Transverse colon (tissue), 4 donors: Measurements from ENCODE around the gene PANK4.

Experiments
- EP300 ChIP-seq: sonication (generic); formaldehyde crosslinking; IDR thresholded peaks from one replicate; pipeline ENCODE4 v1.6.1; 2017; ENCODE audit warnings: antibody characterized with exemption, low read depth
- POLR2A ChIP-seq: fragments of 450-650 bp; IDR thresholded peaks from one replicate; pipeline ENCODE4 v1.6.1; 2016; ENCODE audit warnings: antibody characterized with exemption, mild to moderate bottlenecking, moderate library complexity
- POLR2AphosphoS5 ChIP-seq, 3 donors: sonication (generic); formaldehyde crosslinking; IDR thresholded peaks; one replicate each; pipeline ENCODE4 v1.6.1; 2016; ENCODE audit warnings: antibody characterized with exemption in 3 of 3
- TF ChIP-seq, protein P1 (sequence below), 5 experiments: fragments of 200-600 bp in 3 of 5; fragments of 450-650 bp in 2 of 5; sonication (generic) in 3 of 5; IDR thresholded peaks; 1 replicate in 2 of 5; 2 replicates in 3 of 5; pipeline ENCODE4 v1.5.1; 2016 to 2017; ENCODE audit warnings: antibody characterized with exemption in 5 of 5, inconsistent platforms in 3 of 5, mild to moderate bottlenecking in 2 of 5, moderate library complexity in 1 of 5

DNA sequence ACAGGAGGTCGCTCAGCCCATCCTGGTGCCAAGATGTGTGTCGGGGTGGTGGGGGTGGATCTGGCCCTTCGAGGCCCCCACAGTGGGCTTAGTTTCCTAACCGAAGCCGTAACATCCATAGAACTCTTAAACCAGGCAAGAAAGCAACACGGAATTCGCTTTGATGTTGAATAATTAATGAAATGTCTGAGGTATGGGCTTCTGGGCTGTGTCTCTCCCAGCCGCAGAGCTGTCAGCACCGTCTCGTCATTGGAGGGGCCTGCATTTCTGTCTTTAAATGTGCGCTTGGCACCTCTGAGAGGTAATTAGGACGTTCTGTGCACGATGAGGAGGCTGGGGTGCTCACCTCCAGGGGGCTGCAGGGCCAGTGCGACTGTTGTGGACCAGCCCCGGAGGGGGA is 63.6 kb downstream of the PANK4 start:
- TF ChIP-seq, protein P1, sequence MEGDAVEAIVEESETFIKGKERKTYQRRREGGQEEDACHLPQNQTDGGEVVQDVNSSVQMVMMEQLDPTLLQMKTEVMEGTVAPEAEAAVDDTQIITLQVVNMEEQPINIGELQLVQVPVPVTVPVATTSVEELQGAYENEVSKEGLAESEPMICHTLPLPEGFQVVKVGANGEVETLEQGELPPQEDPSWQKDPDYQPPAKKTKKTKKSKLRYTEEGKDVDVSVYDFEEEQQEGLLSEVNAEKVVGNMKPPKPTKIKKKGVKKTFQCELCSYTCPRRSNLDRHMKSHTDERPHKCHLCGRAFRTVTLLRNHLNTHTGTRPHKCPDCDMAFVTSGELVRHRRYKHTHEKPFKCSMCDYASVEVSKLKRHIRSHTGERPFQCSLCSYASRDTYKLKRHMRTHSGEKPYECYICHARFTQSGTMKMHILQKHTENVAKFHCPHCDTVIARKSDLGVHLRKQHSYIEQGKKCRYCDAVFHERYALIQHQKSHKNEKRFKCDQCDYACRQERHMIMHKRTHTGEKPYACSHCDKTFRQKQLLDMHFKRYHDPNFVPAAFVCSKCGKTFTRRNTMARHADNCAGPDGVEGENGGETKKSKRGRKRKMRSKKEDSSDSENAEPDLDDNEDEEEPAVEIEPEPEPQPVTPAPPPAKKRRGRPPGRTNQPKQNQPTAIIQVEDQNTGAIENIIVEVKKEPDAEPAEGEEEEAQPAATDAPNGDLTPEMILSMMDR (IDR thresholded peaks at IDR 0.05) = no peak
- TF ChIP-seq POLR2A (no peak), EP300 (no peak), POLR2AphosphoS5 (IDR thresholded peaks at IDR 0.05) (no peak)
